Adrenal gland (tissue), 5 donors: ENCODE measurements around the gene ITPKB.

Experiments
- CTCF ChIP-seq, 6 experiments: fragments of 450-650 bp in 4 of 6; fragments of 200-600 bp in 2 of 6; sonication (generic) in 1 of 6; IDR thresholded peaks; 1 replicate in 5 of 6; 2 replicates in 1 of 6; pipeline versions ENCODE4 v1.5.1 to v1.8.0; 2016 to 2021; ENCODE audit warnings: antibody characterized with exemption in 6 of 6, mild to moderate bottlenecking in 2 of 6, moderate library complexity in 1 of 6
- POLR2A ChIP-seq, 2 donors: fragments of 450-650 bp; IDR thresholded peaks; one replicate each; pipeline ENCODE4 v1.6.1; 2017; ENCODE audit warnings: antibody characterized with exemption in 2 of 2, mild to moderate bottlenecking in 2 of 2, moderate library complexity in 1 of 2
- donor health status: DM: no; HTN: no; CAD: no.

- TF ChIP-seq POLR2A (IDR thresholded peaks at IDR 0.05) (no peak), CTCF (IDR thresholded peaks at IDR 0.05) (no peak)
These were observed 102.3 kb downstream of the ITPKB start for GRCh38 chr1:226636847-226637096.
